Uterus (tissue), 4 donors: ENCODE data around the gene ZNF423. TPM values are rescaled to one million over a fixed set of nuclear protein-coding genes. Genes with fewer than 3 reads are reported as not detected.

Experiments used
- DNase-seq, 2 donors: peaks; one replicate each; pipeline ENCODE4 v3.0.0-alpha.2; 2019 to 2020
- H3K27ac ChIP-seq, 2 donors: fragments of 200-600 bp; sonication (generic); 1 replicate in 1 of 2; 2 replicates in 1 of 2; pipeline ENCODE4 v1.5.1; 2016 to 2018
- H3K27me3 ChIP-seq, 2 donors: fragments of 200-600 bp; sonication (generic); one replicate each; pipeline ENCODE4 v1.5.1; 2018 to 2019; ENCODE audit warnings: control low read depth in 1 of 2
- H3K36me3 ChIP-seq, 2 donors: fragments of 200-600 bp; sonication (generic); one replicate each; pipeline ENCODE4 v1.5.1; 2019; ENCODE audit warnings: control low read depth in 1 of 2
- H3K4me1 ChIP-seq, 2 donors: fragments of 200-600 bp; sonication (generic); one replicate each; pipeline ENCODE4 v1.5.1; 2018 to 2019; ENCODE audit warnings: control low read depth in 1 of 2
- H3K4me3 ChIP-seq, 2 donors: fragments of 200-600 bp; sonication (generic); 1 replicate in 1 of 2; 2 replicates in 1 of 2; pipeline ENCODE4 v1.5.1; 2018 to 2019; ENCODE audit warnings: mild to moderate bottlenecking in 1 of 2
- H3K9me3 ChIP-seq, 2 donors: fragments of 200-600 bp; sonication (generic); one replicate each; pipeline ENCODE4 v1.5.1; 2019; ENCODE audit warnings: control low read depth in 1 of 2
- POLR2A ChIP-seq, 2 donors: fragments of 450-650 bp; IDR thresholded peaks; one replicate each; pipeline ENCODE4 v1.6.1; 2016; ENCODE audit warnings: antibody characterized with exemption in 2 of 2, mild to moderate bottlenecking in 1 of 2, moderate library complexity in 1 of 2
- intact Hi-C: fragments of 100-400 bp; cut with DNase I; formaldehyde crosslinking; loops from one replicate; pipeline ENCODE4 v1.15.1; 2023; ENCODE audit warnings: low total_unique reads
- total RNA-seq, 4 donors: library from RNA; depleted of rRNA in 3 of 4; stranded (reverse); fragments of >200 nt in 3 of 4; gene quantifications; one replicate each; pipeline versions ENCODE4 v1.1.0 to v1.2.4, GENCODE V29; 2014 to 2023
- TF ChIP-seq, protein P1 (sequence below), 4 experiments: fragments of 200-600 bp in 2 of 4; fragments of 450-650 bp in 2 of 4; sonication (generic) in 2 of 4; IDR thresholded peaks; one replicate each; pipeline ENCODE4 v1.5.1; 2016 to 2019; ENCODE audit warnings: antibody characterized with exemption in 4 of 4, mild to moderate bottlenecking in 2 of 4, moderate library complexity in 1 of 4
- donor health status: DM: yes; HTN: yes; CAD: no.

The ZNF423 gene
- total RNA-seq, 4 donors from 2014 or later = 7.1 to 33.5 (median 14.7) TPM

DNA sequence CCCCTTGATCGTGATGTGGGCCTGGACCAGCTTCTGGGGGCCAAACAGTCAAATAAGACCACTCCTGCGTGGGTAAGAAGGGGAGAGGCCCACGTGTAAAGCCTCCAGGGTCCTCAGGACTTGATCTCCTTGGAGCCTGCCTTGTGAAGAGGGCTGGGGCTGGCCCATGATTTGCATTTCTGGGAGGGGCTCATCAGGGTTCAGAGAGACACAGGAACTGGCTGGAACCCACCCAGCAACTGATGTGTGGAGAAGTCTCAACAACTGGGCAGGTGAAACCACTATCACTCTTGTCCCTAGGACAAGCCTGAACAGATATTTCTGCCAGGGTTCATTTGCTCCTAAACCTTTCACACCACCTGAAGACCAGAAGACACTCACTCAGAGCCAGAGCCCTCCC lies 214.7 kb downstream of the ZNF423 start:
- no peak for DNase-seq
- peak overlapping the region in 1 of 2 donors; percentile 63 for H3K27ac ChIP-seq

DNA sequence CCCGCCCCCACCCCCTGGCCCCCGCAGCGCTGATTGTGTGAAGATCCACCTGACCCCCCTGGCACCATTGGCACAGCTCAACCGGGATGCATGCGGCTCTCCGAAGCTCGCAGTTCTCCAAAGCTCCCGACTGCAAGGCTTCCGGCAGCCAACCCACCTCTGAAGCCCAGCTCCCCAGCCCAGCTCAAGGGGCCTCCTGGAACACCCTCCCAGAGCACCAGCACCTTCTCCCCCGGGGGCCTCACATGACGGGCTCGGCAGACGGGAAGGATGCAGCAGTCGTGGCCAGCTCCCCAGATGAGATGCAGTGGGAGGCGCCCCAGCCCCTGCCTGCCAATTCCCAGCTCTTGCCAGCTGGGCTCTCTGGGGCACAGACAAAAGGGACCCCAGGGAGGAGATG lies 215.3 kb downstream of the ZNF423 start:
- intact Hi-C loops = no loop called here
- H3K36me3 ChIP-seq = no peaks in the 10 kb centered on the region
- DNase-seq = no peak
- no peak overlapping the region for H3K4me3 ChIP-seq
- H3K27ac ChIP-seq = peak overlapping the region in 1 of 2 donors; percentile 63
- H3K27me3 ChIP-seq = no peaks in the 10 kb centered on the region
- no peaks in the 10 kb centered on the region for H3K9me3 ChIP-seq
- H3K4me1 ChIP-seq = peaks cover 0 to 18% of the 10 kb centered on the region in 2 donors
- TF ChIP-seq, protein P1, sequence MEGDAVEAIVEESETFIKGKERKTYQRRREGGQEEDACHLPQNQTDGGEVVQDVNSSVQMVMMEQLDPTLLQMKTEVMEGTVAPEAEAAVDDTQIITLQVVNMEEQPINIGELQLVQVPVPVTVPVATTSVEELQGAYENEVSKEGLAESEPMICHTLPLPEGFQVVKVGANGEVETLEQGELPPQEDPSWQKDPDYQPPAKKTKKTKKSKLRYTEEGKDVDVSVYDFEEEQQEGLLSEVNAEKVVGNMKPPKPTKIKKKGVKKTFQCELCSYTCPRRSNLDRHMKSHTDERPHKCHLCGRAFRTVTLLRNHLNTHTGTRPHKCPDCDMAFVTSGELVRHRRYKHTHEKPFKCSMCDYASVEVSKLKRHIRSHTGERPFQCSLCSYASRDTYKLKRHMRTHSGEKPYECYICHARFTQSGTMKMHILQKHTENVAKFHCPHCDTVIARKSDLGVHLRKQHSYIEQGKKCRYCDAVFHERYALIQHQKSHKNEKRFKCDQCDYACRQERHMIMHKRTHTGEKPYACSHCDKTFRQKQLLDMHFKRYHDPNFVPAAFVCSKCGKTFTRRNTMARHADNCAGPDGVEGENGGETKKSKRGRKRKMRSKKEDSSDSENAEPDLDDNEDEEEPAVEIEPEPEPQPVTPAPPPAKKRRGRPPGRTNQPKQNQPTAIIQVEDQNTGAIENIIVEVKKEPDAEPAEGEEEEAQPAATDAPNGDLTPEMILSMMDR (IDR thresholded peaks at IDR 0.05) = no peak
- TF ChIP-seq POLR2A (IDR thresholded peaks at IDR 0.05) = no peak

More for the DNA sequence above, 214.7 kb downstream of the ZNF423 start:
- Histone ChIP-seq H3K36me3 (no peaks in the 10 kb centered on the region), H3K4me3 (no peak overlapping the region), H3K27me3 (no peaks in the 10 kb centered on the region), H3K4me1 (peaks cover 0 to 18% of the 10 kb centered on the region in 2 donors), H3K9me3 (no peaks in the 10 kb centered on the region)
- intact Hi-C loops = no loop called here
- no peak for TF ChIP-seq POLR2A (IDR thresholded peaks at IDR 0.05)
- TF ChIP-seq, protein P1 (IDR thresholded peaks at IDR 0.05) = no peak

DNA sequence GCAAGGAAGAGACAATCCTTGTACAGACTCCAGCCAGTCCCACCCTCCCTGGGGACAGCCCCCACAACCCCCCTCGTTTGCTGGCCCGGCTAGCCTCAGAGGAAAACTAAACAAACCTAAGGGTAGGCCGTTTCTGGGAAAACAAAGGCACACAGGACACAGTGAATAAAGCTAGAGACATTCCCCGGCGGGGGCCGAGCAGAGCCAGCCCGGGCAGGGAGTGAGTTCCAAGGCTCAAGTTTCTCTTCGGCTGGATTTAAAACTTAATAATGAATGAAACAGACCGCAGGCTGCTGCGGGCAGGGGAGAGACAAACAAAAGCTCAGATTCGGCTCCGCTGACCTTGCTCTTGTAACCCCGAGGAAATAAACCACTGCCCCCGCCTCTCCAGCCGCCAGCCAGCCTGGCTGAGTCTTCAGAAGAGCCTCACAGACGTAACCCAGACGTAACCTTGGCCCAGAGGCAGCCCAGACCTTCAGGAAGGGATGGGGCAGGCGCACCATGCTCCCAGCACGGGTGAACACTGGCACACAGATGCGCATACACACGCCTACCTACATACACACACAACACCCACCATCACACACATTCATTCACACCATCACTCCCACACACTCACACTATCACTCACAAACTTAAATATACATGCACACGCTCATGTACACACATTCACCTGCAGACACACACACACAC lies 216.0 kb downstream of the ZNF423 start:
- no peaks in the 10 kb centered on the region for H3K27me3 ChIP-seq
- peak; percentile 57 to 59 for DNase-seq
- no peaks in the 10 kb centered on the region for H3K36me3 ChIP-seq
- peaks cover 0 to 18% of the 10 kb centered on the region in 2 donors for H3K4me1 ChIP-seq
- no peaks in the 10 kb centered on the region for H3K9me3 ChIP-seq
- TF ChIP-seq POLR2A (IDR thresholded peaks at IDR 0.05) = no peak
- TF ChIP-seq, protein P1 (IDR thresholded peaks at IDR 0.05) = no peak
- H3K4me3 ChIP-seq = no peak overlapping the region
- H3K27ac ChIP-seq = peak overlapping the region; percentile 5 to 63
- intact Hi-C loops = no loop called here

DNA sequence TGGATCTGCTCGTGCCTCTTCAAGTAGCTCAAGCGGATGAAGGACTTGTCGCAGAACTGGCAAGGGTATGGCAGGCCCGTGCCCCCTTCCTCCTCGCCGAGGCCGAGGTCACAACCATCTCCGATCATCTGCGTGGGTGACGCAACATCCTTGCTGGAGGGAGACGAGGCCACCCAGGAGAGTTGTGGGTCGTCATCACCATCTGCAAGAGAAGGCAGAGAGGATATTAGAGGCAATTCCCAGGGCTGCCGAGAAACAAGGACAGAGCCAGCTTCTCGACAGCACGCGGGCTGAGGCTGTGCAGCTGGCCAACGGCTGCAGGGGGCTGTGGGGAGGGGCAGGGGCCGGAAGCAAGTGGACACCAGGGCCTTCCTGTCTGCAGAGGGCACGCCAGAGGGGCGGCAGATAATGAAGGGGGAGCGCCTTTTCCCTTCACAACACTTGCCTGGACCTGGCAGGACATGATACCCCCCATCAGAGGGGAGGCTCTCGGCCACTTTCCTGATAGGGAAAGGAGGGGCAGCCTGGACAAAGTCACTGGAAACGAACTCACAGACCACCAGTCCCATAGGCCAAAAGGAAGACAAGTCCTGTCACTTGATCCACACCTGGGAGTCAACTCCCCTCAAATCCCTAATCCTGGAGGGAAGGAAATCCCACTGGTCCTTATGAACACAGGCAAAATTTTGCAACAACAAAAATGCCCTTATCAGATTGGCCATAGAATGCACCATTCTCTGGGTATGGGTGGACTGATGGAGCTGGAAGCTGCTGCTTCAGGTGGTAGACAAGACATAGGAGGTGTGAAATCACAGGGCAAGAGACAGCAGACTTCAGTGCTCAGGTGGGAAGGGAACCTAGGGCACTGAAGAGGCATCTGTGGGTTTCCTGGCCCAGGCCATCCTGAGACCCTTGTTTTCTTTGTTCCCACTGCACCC lies 217.0 kb downstream of the ZNF423 start:
- Histone ChIP-seq H3K4me3 (no peak overlapping the region), H3K4me1 (peaks cover 0 to 18% of the 10 kb centered on the region in 2 donors), H3K9me3 (no peaks in the 10 kb centered on the region), H3K36me3 (no peaks in the 10 kb centered on the region), H3K27me3 (no peaks in the 10 kb centered on the region), H3K27ac (peak overlapping the region; percentile 5 to 63)
- intact Hi-C loops = no loop called here
- TF ChIP-seq, protein P1 (IDR thresholded peaks at IDR 0.05) = no peak
- no peak for TF ChIP-seq POLR2A (IDR thresholded peaks at IDR 0.05)
- DNase-seq = no peak
